ENCODE results near the gene FIGN.

FIGN gene

GRCh38 chr2:163737563-163737962, 1.8 kb upstream of the FIGN start:
- no peak for TF ChIP-seq CTCF (IDR thresholded peaks at IDR 0.05; ENCODE audit: low read depth, low read length)
- no peak overlapping the region for H3K4me3 ChIP-seq (ENCODE audit: low read depth, low read length)

GRCh38 chr2:163737190-163737439, 1.3 kb upstream of the FIGN start:
- H3K4me3 ChIP-seq (ENCODE audit: low read depth, low read length), result peak overlapping the region; percentile 72
- TF ChIP-seq CTCF (IDR thresholded peaks at IDR 0.05; ENCODE audit: low read depth, low read length), result no peak

GRCh38 chr2:163736433-163737189, 803 bp upstream of the FIGN start:
- peak; percentile 12; the same call in 1 of the 2 replicates for TF ChIP-seq CTCF (IDR thresholded peaks at IDR 0.05; ENCODE audit: low read depth, low read length)
- H3K4me3 ChIP-seq (ENCODE audit: low read depth, low read length), result peak overlapping the region; percentile 72

- H3K4me3 ChIP-seq (ENCODE audit: low read depth, low read length), result peak overlapping the region; percentile 72
- no peak for TF ChIP-seq CTCF (IDR thresholded peaks at IDR 0.05; ENCODE audit: low read depth, low read length)
These were observed 725 bp downstream of the FIGN start for GRCh38 chr2:163734881-163735684.

GRCh38 chr2:163734401-163734800, 1.4 kb downstream of the FIGN start:
- H3K4me3 ChIP-seq (ENCODE audit: low read depth, low read length), result peak overlapping the region; percentile 72
- no peak for TF ChIP-seq CTCF (IDR thresholded peaks at IDR 0.05; ENCODE audit: low read depth, low read length)

GRCh38 chr2:163733956-163734355, 1.9 kb downstream of the FIGN start:
- H3K4me3 ChIP-seq (ENCODE audit: low read depth, low read length), result peak overlapping the region; percentile 72
- no peak for TF ChIP-seq CTCF (IDR thresholded peaks at IDR 0.05; ENCODE audit: low read depth, low read length)

- no peak for TF ChIP-seq CTCF (IDR thresholded peaks at IDR 0.05; ENCODE audit: low read depth, low read length)
- H3K4me3 ChIP-seq (ENCODE audit: low read depth, low read length), result peak overlapping the region; percentile 20
These were observed 2.4 kb downstream of the FIGN start for GRCh38 chr2:163733301-163733938.

Measured in WI38 (cell line).